Keratinocyte (primary cell): Measurements from ENCODE around the gene SH3GL3. TPM values are rescaled to one million over a fixed set of nuclear protein-coding genes. Genes with fewer than 3 reads are reported as not detected.

ENCODE experiments used
- DNase-seq: peaks from one replicate; pipeline ENCODE4 v3.0.0-alpha.2; 2011; ENCODE audit warnings: low read depth, missing footprints, low spot score
- FAIRE-seq: peaks from 2 replicates; lab custom pipeline; 2011; peaks lifted over from hg19 to GRCh38; lab: Jason Lieb, UNC
- H2AFZ ChIP-seq: 2 replicates; pipeline ENCODE4 v1.6.0; 2012; ENCODE audit warnings: low read length, control low read depth, inconsistent platforms; ENCODE audit not compliant: control insufficient read depth
- H3K27ac ChIP-seq: 2 replicates; pipeline ENCODE4 v1.5.1; 2011; ENCODE audit warnings: low read length; ENCODE audit not compliant: control insufficient read depth, insufficient read depth
- H3K27me3 ChIP-seq: 3 replicates; pipeline ENCODE4 v1.6.0; 2011; ENCODE audit warnings: low read length; ENCODE audit not compliant: control insufficient read depth, insufficient read depth; ENCODE audit errors: extremely low read depth
- H3K36me3 ChIP-seq, 2 experiments: 2 replicates in 1 of 2; 3 replicates in 1 of 2; pipeline ENCODE4 v1.5.1; 2011; ENCODE audit warnings: low read length in 2 of 2, mild to moderate bottlenecking in 1 of 2; ENCODE audit not compliant: control insufficient read depth in 2 of 2, insufficient read depth in 2 of 2; ENCODE audit errors: extremely low read depth in 1 of 2
- H3K4me1 ChIP-seq: 3 replicates; pipeline ENCODE4 v1.5.1; 2011; ENCODE audit warnings: low read length; ENCODE audit not compliant: control insufficient read depth, insufficient read depth; ENCODE audit errors: extremely low read depth
- H3K4me2 ChIP-seq: 3 replicates; pipeline ENCODE4 v1.6.0; 2011; ENCODE audit warnings: low read depth, low read length; ENCODE audit not compliant: control insufficient read depth, insufficient read depth; ENCODE audit errors: extremely low read depth
- H3K4me3 ChIP-seq, 3 experiments: fragments of 200-600 bp in 1 of 3; sonication (generic) in 1 of 3; 2 replicates in 2 of 3; 3 replicates in 1 of 3; pipeline ENCODE4 v1.5.1; 2011 to 2016; ENCODE audit warnings: low read length in 3 of 3, mild to moderate bottlenecking in 3 of 3, control low read depth in 2 of 3, inconsistent platforms in 1 of 3, low read depth in 1 of 3, mixed read lengths in 1 of 3, mixed run types in 1 of 3, moderate library complexity in 1 of 3; ENCODE audit not compliant: control insufficient read depth in 2 of 3, insufficient read depth in 2 of 3; ENCODE audit errors: extremely low read depth in 1 of 3
- H3K79me2 ChIP-seq: 2 replicates; pipeline ENCODE4 v1.6.0; 2012; ENCODE audit warnings: low read length; ENCODE audit not compliant: control insufficient read depth, insufficient read depth
- H3K9ac ChIP-seq: 3 replicates; pipeline ENCODE4 v1.6.0; 2011; ENCODE audit warnings: low read length; ENCODE audit not compliant: control insufficient read depth, insufficient read depth; ENCODE audit errors: extremely low read depth
- H3K9me1 ChIP-seq: 3 replicates; pipeline ENCODE4 v1.6.0; 2011; ENCODE audit warnings: low read length; ENCODE audit not compliant: control insufficient read depth, insufficient read depth; ENCODE audit errors: extremely low read depth
- H3K9me3 ChIP-seq: 2 replicates; pipeline ENCODE4 v1.5.1; 2012; ENCODE audit warnings: low read depth, low read length; ENCODE audit not compliant: control insufficient read depth
- H4K20me1 ChIP-seq: 3 replicates; pipeline ENCODE4 v1.6.0; 2011; ENCODE audit warnings: low read length; ENCODE audit not compliant: control insufficient read depth, insufficient read depth; ENCODE audit errors: extremely low read depth
- CTCF ChIP-seq, 3 experiments: IDR thresholded peaks in 1 of 3; conservative IDR thresholded peaks in 1 of 3; optimal IDR thresholded peaks in 1 of 3; 2 replicates in 2 of 3; 3 replicates in 1 of 3; pipeline versions ENCODE3 to v1.5.1; 2011; ENCODE audit warnings: low read length in 3 of 3, mild to moderate bottlenecking in 3 of 3, moderate library complexity in 2 of 3, control low read depth in 1 of 3, inconsistent platforms in 1 of 3; ENCODE audit not compliant: insufficient read depth in 2 of 3; ENCODE audit errors: extremely low read depth in 1 of 3
- EZH2 ChIP-seq: IDR thresholded peaks from one replicate; pipeline ENCODE4 v1.6.1; 2012; ENCODE audit warnings: inconsistent platforms, mild to moderate bottlenecking, low read length, moderate library complexity
- dilution Hi-C: fragments of 300-500 bp; cut with MboI; formaldehyde crosslinking; loops from one replicate; pipeline ENCODE4 v1.7.0; 2020; ENCODE audit warnings: low sequenced_read_pairs; ENCODE audit not compliant: extremely low pct_ligation_motif_present
- polyA plus RNA-seq, 5 experiments: library from polyadenylated mRNA; depleted of rRNA in 3 of 5; stranded (reverse) in 3 of 5; stranded (forward) in 1 of 5; unstranded in 1 of 5; fragments of >200 nt; gene quantifications; 1 replicate in 1 of 5; 2 replicates in 3 of 5; 3 replicates in 1 of 5; pipeline versions ENCODE4 v1.2.1 to v1.2.3, GENCODE V29; 2011 to 2012; ENCODE audit warnings: missing spikeins in 2 of 5, low read depth in 1 of 5, low replicate concordance in 1 of 5

Gene SH3GL3
- polyA plus RNA-seq, 1 donor (not counting 4 experiments of a cell fraction or from before 2014, with no cell fraction given): 0.20 TPM

- dilution Hi-C loops: no loop called here
- no peaks in the 10 kb centered on the region for H3K36me3 ChIP-seq
- no peak overlapping the region for H3K4me3 ChIP-seq
- TF ChIP-seq EZH2 (no peak), CTCF (optimal IDR thresholded peaks at IDR 0.05 in 1 of 3, IDR thresholded peaks at IDR 0.05 in 1 of 3, conservative IDR thresholded peaks at IDR 0.05 in 1 of 3; ENCODE audit: extremely low read depth in 1 of 3, insufficient read depth in 2 of 3, low read length in 3 of 3) (no peak)
- H2AFZ ChIP-seq: no peak overlapping the region
- no peak overlapping the region for H3K27ac ChIP-seq
- H3K9ac ChIP-seq: no peak overlapping the region
- no peaks in the 10 kb centered on the region for H3K9me3 ChIP-seq
- no peaks in the 10 kb centered on the region for H4K20me1 ChIP-seq
- H3K79me2 ChIP-seq: no peaks in the 10 kb centered on the region
- no peaks in the 10 kb centered on the region for H3K9me1 ChIP-seq
- no peak for DNase-seq
- no peaks in the 10 kb centered on the region for H3K4me1 ChIP-seq
- FAIRE-seq: no peak
- no peaks in the 10 kb centered on the region for H3K27me3 ChIP-seq
- H3K4me2 ChIP-seq: no peak overlapping the region
Measured at GRCh38 chr15:83503595-83504364, 56.6 kb downstream of the SH3GL3 start.

- dilution Hi-C loops: no loop called here
- Histone ChIP-seq H4K20me1 (no peaks in the 10 kb centered on the region), H3K4me3 (no peak overlapping the region), H3K27ac (no peak overlapping the region), H3K9ac (no peak overlapping the region), H2AFZ (peak overlapping the region; percentile 22), H3K9me3 (no peaks in the 10 kb centered on the region), H3K4me2 (no peak overlapping the region), H3K9me1 (no peaks in the 10 kb centered on the region), H3K79me2 (no peaks in the 10 kb centered on the region), H3K4me1 (no peaks in the 10 kb centered on the region), H3K27me3 (no peaks in the 10 kb centered on the region), H3K36me3 (no peaks in the 10 kb centered on the region)
- TF ChIP-seq EZH2 (no peak), CTCF (optimal IDR thresholded peaks at IDR 0.05 in 1 of 3, IDR thresholded peaks at IDR 0.05 in 1 of 3, conservative IDR thresholded peaks at IDR 0.05 in 1 of 3; ENCODE audit: extremely low read depth in 1 of 3, insufficient read depth in 2 of 3, low read length in 3 of 3) (no peak)
- DNase-seq: no peak
- FAIRE-seq: no peak
Measured at GRCh38 chr15:83504365-83504764, 57.2 kb downstream of the SH3GL3 start.
